ENCODE results near the gene TRMT10B. TPM values are rescaled to one million over a fixed set of nuclear protein-coding genes. Genes with fewer than 3 reads are reported as not detected.
"Not testable (repeated sequence)": the region's sequence is repeated elsewhere in the genome, so short reads cannot be mapped to it uniquely, and the experiment has no call there.

Gene TRMT10B
- polyA plus RNA-seq, 3 donors = 5.2 to 12.4 (median 9.4) TPM

GRCh38 chr9:37761511-37761910, 7.9 kb downstream of the TRMT10B start:
- Histone ChIP-seq H3K9me3 (replicated peaks in 1 of 2; ENCODE audit: control insufficient read depth in 1 of 2, insufficient read depth in 1 of 2, low read length in 2 of 2) (no peaks in the 10 kb centered on the region), H2AFZ (ENCODE audit: insufficient read depth, low read depth, low read length, poor library complexity, severe bottlenecking) (no peak overlapping the region), H3K27me3 (ENCODE audit: control insufficient read depth in 2 of 2, insufficient read depth in 2 of 2, low read length in 2 of 2) (no peaks in the 10 kb centered on the region), H3K4me3 (replicated peaks in 1 of 3; ENCODE audit: low read depth in 2 of 3, low read length in 3 of 3) (no peak overlapping the region), H3K27ac (ENCODE audit: low read depth in 1 of 2, low read length in 2 of 2) (no peak overlapping the region), H4K20me1 (ENCODE audit: insufficient read depth, low read length) (peaks cover 20% of the 10 kb centered on the region), H3K79me2 (ENCODE audit: insufficient read depth, low read length) (peaks cover 9% of the 10 kb centered on the region), H3K9ac (ENCODE audit: insufficient read depth, low read length, poor library complexity, severe bottlenecking) (no peak overlapping the region), H3K4me1 (ENCODE audit: control insufficient read depth in 1 of 2, insufficient read depth in 2 of 2, low read length in 2 of 2) (no peaks in the 10 kb centered on the region), H3K4me2 (replicated peaks; ENCODE audit: extremely low read depth, low read length, poor library complexity, severe bottlenecking) (no peak overlapping the region), H3K36me3 (replicated peaks in 1 of 2; ENCODE audit: control insufficient read depth in 1 of 2, insufficient read depth in 2 of 2, low read length in 2 of 2) (peaks cover 12 to 37% of the 10 kb centered on the region in 2 donors)
- no peak for DNase-seq
- no peaks in the 10 kb centered on the region for H3K27me3 Mint-ChIP-seq (ENCODE audit: low read depth in 3 of 3)
- no peak overlapping the region for H3K4me3 Mint-ChIP-seq
- peaks cover 31 to 47% of the 10 kb centered on the region in 2 donors for H3K36me3 Mint-ChIP-seq
- intact Hi-C loops (cut with micrococcal nuclease) = no loop called here
- no peaks in the 10 kb centered on the region for H3K4me1 Mint-ChIP-seq
- TF ChIP-seq, protein P1, sequence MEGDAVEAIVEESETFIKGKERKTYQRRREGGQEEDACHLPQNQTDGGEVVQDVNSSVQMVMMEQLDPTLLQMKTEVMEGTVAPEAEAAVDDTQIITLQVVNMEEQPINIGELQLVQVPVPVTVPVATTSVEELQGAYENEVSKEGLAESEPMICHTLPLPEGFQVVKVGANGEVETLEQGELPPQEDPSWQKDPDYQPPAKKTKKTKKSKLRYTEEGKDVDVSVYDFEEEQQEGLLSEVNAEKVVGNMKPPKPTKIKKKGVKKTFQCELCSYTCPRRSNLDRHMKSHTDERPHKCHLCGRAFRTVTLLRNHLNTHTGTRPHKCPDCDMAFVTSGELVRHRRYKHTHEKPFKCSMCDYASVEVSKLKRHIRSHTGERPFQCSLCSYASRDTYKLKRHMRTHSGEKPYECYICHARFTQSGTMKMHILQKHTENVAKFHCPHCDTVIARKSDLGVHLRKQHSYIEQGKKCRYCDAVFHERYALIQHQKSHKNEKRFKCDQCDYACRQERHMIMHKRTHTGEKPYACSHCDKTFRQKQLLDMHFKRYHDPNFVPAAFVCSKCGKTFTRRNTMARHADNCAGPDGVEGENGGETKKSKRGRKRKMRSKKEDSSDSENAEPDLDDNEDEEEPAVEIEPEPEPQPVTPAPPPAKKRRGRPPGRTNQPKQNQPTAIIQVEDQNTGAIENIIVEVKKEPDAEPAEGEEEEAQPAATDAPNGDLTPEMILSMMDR (IDR thresholded peaks at IDR 0.05) = no peak
- WGBS (ENCODE audit: insufficient coverage) = 79% methylated on average over 3 of the region's 3 CpGs
- peak overlapping the region in 1 of 7 donors; percentile 9 for H3K27ac Mint-ChIP-seq
- no peaks in the 10 kb centered on the region for H3K9me3 Mint-ChIP-seq

DNA sequence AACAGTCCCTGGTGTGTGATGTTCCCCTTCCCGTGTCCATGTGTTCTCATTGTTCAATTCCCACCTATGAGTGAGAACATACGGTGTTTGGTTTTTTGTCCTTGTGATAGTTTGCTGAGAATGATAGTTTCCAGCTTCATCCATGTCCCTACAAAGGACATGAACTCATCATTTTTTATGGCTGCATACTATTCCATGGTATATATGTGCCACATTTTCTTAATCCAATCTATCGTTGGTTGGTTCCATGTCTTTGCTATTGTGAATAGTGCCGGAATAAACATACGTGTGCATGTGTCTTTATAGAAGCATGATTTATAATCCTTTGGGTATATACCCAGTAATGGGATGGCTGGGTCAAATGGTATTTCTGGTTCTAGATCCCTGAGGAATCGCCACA, 11.7 kb downstream of the TRMT10B start:
- H3K4me1 ChIP-seq (ENCODE audit: control insufficient read depth in 1 of 2, insufficient read depth in 2 of 2, low read length in 2 of 2); H3K9ac ChIP-seq (ENCODE audit: insufficient read depth, low read length, poor library complexity, severe bottlenecking); H3K27me3 Mint-ChIP-seq (ENCODE audit: low read depth in 3 of 3); H3K4me3 ChIP-seq (replicated peaks in 1 of 3; ENCODE audit: low read depth in 2 of 3, low read length in 3 of 3); H3K4me2 ChIP-seq (replicated peaks; ENCODE audit: extremely low read depth, low read length, poor library complexity, severe bottlenecking); H3K79me2 ChIP-seq (ENCODE audit: insufficient read depth, low read length); H3K4me3 Mint-ChIP-seq; H2AFZ ChIP-seq (ENCODE audit: insufficient read depth, low read depth, low read length, poor library complexity, severe bottlenecking); DNase-seq; H3K27ac Mint-ChIP-seq; H4K20me1 ChIP-seq (ENCODE audit: insufficient read depth, low read length); H3K4me1 Mint-ChIP-seq; H3K27me3 ChIP-seq (ENCODE audit: control insufficient read depth in 2 of 2, insufficient read depth in 2 of 2, low read length in 2 of 2); H3K9me3 Mint-ChIP-seq; intact Hi-C loops (cut with micrococcal nuclease); H3K27ac ChIP-seq (ENCODE audit: low read depth in 1 of 2, low read length in 2 of 2); H3K9me3 ChIP-seq (replicated peaks in 1 of 2; ENCODE audit: control insufficient read depth in 1 of 2, insufficient read depth in 1 of 2, low read length in 2 of 2): not testable (repeated sequence)
- WGBS (ENCODE audit: insufficient coverage) = no CpG with 5 or more reads among the region's 6 CpGs
- peaks cover 49 to 69% of the 10 kb centered on the region in 2 donors for H3K36me3 Mint-ChIP-seq
- peaks cover 26 to 61% of the 10 kb centered on the region in 2 donors for H3K36me3 ChIP-seq (replicated peaks in 1 of 2; ENCODE audit: control insufficient read depth in 1 of 2, insufficient read depth in 2 of 2, low read length in 2 of 2)

All from CD14-positive monocyte (primary cell).